Stimulated activated CD4-positive, alpha-beta T cell treated with anti-CD3 and anti-CD28 coated beads, Interleukin-4, amount 100 ng/mL, for 4 hours (primary cell): Measurements from ENCODE around the gene THOC6.

Source experiments
- DNase-seq, 2 experiments: peaks; one replicate each; pipeline ENCODE4 v3.0.0-alpha.2; 2020

Gene THOC6

GRCh38 chr16:3023669-3024478 lies at the start of gene THOC6, which contains the start of gene HCFC1R1:
THOC6 (plus strand) TSS chr16:3024035; CDS start chr16:3024327, 292 bp downstream.
HCFC1R1 (minus strand) TSS chr16:3023942; CDS start chr16:3023941, 1 bp downstream.
- peak; percentile 93 to 96 for DNase-seq

GRCh38 chr16:2974319-2975056 lies 49.3 kb upstream of the THOC6 start:
- no peak for DNase-seq

- DNase-seq = no peak
These were observed 48.6 kb upstream of the THOC6 start for GRCh38 chr16:2975161-2975795.

- no peak for DNase-seq
These were observed 47.6 kb upstream of the THOC6 start for GRCh38 chr16:2976201-2976600.

GRCh38 chr16:2976673-2977072 lies 47.2 kb upstream of the THOC6 start:
- DNase-seq = no peak

- DNase-seq = no peak
These were observed 46.4 kb upstream of the THOC6 start for GRCh38 chr16:2977440-2977839.

GRCh38 chr16:2979669-2980226 lies 44.1 kb upstream of the THOC6 start:
- DNase-seq = no peak

GRCh38 chr16:2980227-2981176 lies 43.3 kb upstream of the THOC6 start, which contains the start of gene PKMYT1:
PKMYT1 (minus strand) TSS chr16:2980446; CDS start chr16:2979657, 789 bp downstream.
- peak; percentile 93 to 98 for DNase-seq

- DNase-seq = no peak
These were observed 42.5 kb upstream of the THOC6 start for GRCh38 chr16:2981177-2981898.

- no peak for DNase-seq
These were observed 42.0 kb upstream of the THOC6 start for GRCh38 chr16:2981899-2982250.

GRCh38 chr16:2982402-2982801 lies 41.4 kb upstream of the THOC6 start:
- DNase-seq = no peak

GRCh38 chr16:2983706-2984136 lies 40.1 kb upstream of the THOC6 start:
- peak; percentile 51 to 66 for DNase-seq

GRCh38 chr16:2985462-2985861 lies 38.4 kb upstream of the THOC6 start:
- DNase-seq = no peak

- no peak for DNase-seq
These were observed 37.9 kb upstream of the THOC6 start for GRCh38 chr16:2985893-2986355.

GRCh38 chr16:2986623-2987188 lies 37.1 kb upstream of the THOC6 start:
- DNase-seq = no peak

GRCh38 chr16:2987286-2987685 lies 36.5 kb upstream of the THOC6 start:
- no peak for DNase-seq

GRCh38 chr16:2987833-2988232 lies 36.0 kb upstream of the THOC6 start:
- no peak for DNase-seq

GRCh38 chr16:2988590-2989099 lies 35.2 kb upstream of the THOC6 start:
- DNase-seq = no peak

GRCh38 chr16:2990891-2991290 lies 32.9 kb upstream of the THOC6 start:
- no peak for DNase-seq

GRCh38 chr16:2991566-2992261 lies 32.1 kb upstream of the THOC6 start:
- DNase-seq = no peak
